Panc1 (cell line): ENCODE measurements around the gene INF2.

ENCODE experiments used
- REST ChIP-seq, 2 experiments: IDR thresholded peaks; 2 replicates each; pipeline ENCODE4 v1.6.1; 2011 to 2012; ENCODE audit warnings: low read depth in 2 of 2, control low read depth in 1 of 2, low read length in 1 of 2, mild to moderate bottlenecking in 1 of 2, moderate library complexity in 1 of 2; ENCODE audit not compliant: insufficient read depth in 1 of 2
- TCF7L2 ChIP-seq: IDR thresholded peaks from 2 replicates; pipeline ENCODE4 v1.6.1; 2011; ENCODE audit warnings: mild to moderate bottlenecking, low read depth, low read length, inconsistent platforms
- TF ChIP-seq, protein P1 (sequence below): fragments of 450-650 bp; IDR thresholded peaks from 2 replicates; pipeline ENCODE4 v1.5.1; 2017; ENCODE audit warnings: mild to moderate bottlenecking

DNA sequence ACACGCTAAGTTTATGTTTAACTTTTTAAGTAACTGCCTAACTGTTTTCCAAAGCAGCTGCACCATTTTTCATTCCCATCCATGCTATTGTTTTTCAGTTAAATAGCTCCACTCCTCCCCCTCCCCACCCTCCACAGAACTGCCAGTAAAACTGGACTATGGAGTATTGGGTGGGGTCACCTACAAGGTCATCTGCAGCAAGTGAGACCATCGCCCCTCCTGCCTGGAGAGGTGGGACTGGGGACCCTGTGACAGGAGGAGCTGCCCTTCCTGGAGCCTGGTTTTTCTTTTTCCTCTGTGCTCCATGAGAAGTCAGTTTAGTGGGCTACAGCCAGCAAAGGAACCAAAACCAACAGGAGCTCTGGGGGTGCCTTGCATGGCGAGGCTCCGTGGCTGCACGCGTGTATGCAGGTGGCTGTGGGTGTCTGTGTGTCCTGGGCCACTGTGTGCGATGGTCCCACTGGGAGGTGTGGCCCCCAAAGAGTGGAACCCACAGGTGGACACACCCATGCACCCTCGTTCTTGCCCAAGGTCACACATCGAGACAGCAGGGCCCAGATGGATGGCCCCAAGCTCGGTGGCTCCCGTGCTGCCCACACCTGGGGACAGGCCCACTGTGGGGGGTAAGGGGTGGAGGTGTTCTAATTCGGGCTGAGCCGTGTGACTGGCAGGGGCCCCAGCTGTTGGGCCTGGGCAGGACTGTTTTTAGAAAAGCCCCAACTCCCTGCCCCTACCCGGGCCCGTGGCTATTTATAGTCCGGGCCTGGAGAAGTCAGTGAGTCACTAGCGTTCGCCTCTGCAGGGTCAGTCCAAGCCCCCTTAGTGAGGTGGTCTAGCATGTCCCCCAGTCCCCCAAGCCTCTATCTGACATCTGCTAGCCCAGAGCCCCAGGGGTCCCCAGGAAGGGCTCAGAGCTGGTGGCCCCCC is 32.4 kb downstream of the INF2 start:
- TF ChIP-seq, protein P1, sequence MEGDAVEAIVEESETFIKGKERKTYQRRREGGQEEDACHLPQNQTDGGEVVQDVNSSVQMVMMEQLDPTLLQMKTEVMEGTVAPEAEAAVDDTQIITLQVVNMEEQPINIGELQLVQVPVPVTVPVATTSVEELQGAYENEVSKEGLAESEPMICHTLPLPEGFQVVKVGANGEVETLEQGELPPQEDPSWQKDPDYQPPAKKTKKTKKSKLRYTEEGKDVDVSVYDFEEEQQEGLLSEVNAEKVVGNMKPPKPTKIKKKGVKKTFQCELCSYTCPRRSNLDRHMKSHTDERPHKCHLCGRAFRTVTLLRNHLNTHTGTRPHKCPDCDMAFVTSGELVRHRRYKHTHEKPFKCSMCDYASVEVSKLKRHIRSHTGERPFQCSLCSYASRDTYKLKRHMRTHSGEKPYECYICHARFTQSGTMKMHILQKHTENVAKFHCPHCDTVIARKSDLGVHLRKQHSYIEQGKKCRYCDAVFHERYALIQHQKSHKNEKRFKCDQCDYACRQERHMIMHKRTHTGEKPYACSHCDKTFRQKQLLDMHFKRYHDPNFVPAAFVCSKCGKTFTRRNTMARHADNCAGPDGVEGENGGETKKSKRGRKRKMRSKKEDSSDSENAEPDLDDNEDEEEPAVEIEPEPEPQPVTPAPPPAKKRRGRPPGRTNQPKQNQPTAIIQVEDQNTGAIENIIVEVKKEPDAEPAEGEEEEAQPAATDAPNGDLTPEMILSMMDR, result no peak
- TF ChIP-seq TCF7L2 (no peak), REST (IDR thresholded peaks at IDR 0.05; ENCODE audit: insufficient read depth in 1 of 2, low read depth in 2 of 2, low read length in 1 of 2) (no peak)
